ENCODE results near the gene KCNE3.

GRCh38 chr11:74504100-74504691 is 36.8 kb upstream of the KCNE3 start:
- no peak for TF ChIP-seq CTCF (IDR thresholded peaks at IDR 0.05; ENCODE audit: insufficient read depth, low read length, poor library complexity, severe bottlenecking)
- no peak for TF ChIP-seq EZH2phosphoT487 (conservative IDR thresholded peaks at IDR 0.05; ENCODE audit: low read length)
